ENCODE data around the gene TMCO5A.

Gene TMCO5A

DNA sequence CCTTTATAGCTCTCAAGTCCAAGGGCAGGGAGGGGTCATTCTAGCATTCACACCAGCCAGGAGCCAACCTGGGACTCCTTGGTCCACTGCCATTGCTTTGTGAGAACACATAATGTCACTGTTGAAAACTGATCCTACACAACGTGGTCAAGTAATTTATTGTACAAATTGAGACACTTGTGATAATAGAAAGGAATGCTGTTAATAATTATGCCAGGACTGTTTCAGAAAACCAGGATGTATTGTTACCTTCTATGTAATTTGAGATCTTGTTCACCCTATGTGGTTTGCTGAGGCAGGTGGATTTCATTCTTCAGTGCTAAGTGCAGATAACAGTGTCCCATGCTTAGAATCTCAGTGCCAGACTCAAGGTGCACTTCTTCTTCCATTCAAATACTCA lies 33.3 kb downstream of the TMCO5A start:
- Histone ChIP-seq H3K27me3 (ENCODE audit: insufficient read depth, poor library complexity, severe bottlenecking) (no peaks in the 10 kb centered on the region), H3K27ac (replicated peaks) (no peak overlapping the region), H3K4me3 (replicated peaks; ENCODE audit: insufficient read depth, low read length) (no peak overlapping the region)
- TF ChIP-seq, protein P1, sequence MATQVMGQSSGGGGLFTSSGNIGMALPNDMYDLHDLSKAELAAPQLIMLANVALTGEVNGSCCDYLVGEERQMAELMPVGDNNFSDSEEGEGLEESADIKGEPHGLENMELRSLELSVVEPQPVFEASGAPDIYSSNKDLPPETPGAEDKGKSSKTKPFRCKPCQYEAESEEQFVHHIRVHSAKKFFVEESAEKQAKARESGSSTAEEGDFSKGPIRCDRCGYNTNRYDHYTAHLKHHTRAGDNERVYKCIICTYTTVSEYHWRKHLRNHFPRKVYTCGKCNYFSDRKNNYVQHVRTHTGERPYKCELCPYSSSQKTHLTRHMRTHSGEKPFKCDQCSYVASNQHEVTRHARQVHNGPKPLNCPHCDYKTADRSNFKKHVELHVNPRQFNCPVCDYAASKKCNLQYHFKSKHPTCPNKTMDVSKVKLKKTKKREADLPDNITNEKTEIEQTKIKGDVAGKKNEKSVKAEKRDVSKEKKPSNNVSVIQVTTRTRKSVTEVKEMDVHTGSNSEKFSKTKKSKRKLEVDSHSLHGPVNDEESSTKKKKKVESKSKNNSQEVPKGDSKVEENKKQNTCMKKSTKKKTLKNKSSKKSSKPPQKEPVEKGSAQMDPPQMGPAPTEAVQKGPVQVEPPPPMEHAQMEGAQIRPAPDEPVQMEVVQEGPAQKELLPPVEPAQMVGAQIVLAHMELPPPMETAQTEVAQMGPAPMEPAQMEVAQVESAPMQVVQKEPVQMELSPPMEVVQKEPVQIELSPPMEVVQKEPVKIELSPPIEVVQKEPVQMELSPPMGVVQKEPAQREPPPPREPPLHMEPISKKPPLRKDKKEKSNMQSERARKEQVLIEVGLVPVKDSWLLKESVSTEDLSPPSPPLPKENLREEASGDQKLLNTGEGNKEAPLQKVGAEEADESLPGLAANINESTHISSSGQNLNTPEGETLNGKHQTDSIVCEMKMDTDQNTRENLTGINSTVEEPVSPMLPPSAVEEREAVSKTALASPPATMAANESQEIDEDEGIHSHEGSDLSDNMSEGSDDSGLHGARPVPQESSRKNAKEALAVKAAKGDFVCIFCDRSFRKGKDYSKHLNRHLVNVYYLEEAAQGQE (IDR thresholded peaks at IDR 0.05; ENCODE audit: insufficient replicate concordance, low read depth): no peak
- TF ChIP-seq GABPA (IDR thresholded peaks at IDR 0.05; ENCODE audit: low read depth) (no peak), POLR2AphosphoS5 (IDR thresholded peaks at IDR 0.05; ENCODE audit: low read depth) (no peak), SPI1 (IDR thresholded peaks at IDR 0.05; ENCODE audit: borderline replicate concordance, low read depth) (no peak)
- TF ChIP-seq, protein P2, sequence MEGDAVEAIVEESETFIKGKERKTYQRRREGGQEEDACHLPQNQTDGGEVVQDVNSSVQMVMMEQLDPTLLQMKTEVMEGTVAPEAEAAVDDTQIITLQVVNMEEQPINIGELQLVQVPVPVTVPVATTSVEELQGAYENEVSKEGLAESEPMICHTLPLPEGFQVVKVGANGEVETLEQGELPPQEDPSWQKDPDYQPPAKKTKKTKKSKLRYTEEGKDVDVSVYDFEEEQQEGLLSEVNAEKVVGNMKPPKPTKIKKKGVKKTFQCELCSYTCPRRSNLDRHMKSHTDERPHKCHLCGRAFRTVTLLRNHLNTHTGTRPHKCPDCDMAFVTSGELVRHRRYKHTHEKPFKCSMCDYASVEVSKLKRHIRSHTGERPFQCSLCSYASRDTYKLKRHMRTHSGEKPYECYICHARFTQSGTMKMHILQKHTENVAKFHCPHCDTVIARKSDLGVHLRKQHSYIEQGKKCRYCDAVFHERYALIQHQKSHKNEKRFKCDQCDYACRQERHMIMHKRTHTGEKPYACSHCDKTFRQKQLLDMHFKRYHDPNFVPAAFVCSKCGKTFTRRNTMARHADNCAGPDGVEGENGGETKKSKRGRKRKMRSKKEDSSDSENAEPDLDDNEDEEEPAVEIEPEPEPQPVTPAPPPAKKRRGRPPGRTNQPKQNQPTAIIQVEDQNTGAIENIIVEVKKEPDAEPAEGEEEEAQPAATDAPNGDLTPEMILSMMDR (IDR thresholded peaks at IDR 0.05; ENCODE audit: insufficient read depth, low read length): no peak
- DNase-seq (ENCODE audit: low read depth in 1 of 2, low spot score in 1 of 2): no peak

DNA sequence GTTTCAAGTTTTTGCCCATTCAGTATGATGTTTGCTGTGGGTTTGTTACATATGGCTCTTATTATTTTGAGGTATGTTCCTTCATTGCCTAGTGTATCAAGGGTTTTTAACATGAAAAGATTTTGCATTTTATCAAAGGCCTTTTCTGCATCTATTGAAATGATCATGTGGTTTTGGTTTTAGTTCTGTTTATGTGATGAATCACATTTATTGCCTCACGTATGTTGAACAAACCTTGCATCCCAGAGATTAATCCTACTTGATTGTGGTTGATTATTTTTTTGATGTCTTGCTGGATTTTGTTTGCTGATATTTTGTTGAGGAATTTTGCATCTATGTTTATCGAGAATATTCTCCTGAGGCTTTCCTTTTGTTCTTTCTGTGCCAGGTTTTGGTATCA lies 39.4 kb downstream of the TMCO5A start:
- Histone ChIP-seq H3K4me3 (replicated peaks; ENCODE audit: insufficient read depth, low read length) (no peak overlapping the region), H3K27ac (replicated peaks) (no peak overlapping the region), H3K27me3 (ENCODE audit: insufficient read depth, poor library complexity, severe bottlenecking) (peaks cover 4% of the 10 kb centered on the region)
- DNase-seq (ENCODE audit: low read depth in 1 of 2, low spot score in 1 of 2): no peak
- TF ChIP-seq SPI1 (IDR thresholded peaks at IDR 0.05; ENCODE audit: borderline replicate concordance, low read depth) (no peak), GABPA (IDR thresholded peaks at IDR 0.05; ENCODE audit: low read depth) (no peak), POLR2AphosphoS5 (IDR thresholded peaks at IDR 0.05; ENCODE audit: low read depth) (no peak)
- TF ChIP-seq, protein P2 (IDR thresholded peaks at IDR 0.05; ENCODE audit: insufficient read depth, low read length): no peak
- TF ChIP-seq, protein P1 (IDR thresholded peaks at IDR 0.05; ENCODE audit: insufficient replicate concordance, low read depth): no peak

DNA sequence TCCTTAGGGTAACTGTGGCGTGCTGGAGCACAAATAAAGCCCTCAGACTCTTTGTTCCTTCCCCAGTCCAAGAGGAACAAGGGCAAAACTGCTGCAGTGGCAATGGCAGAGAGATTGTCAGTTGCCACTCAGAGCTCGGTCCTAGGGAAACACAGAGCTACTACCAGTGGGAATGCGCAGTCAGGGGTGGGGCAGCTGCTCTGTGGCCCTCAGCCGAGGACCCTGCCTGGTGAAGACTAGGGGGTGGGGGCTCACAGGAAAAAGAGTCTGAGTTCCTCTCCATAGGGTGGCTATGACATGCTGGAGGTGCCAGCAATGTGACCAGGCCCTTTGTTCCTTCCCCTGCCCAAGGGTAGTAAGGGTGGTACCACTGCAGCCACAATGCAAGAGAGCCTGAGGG lies 43.8 kb downstream of the TMCO5A start:
- no peak for TF ChIP-seq POLR2AphosphoS5 (IDR thresholded peaks at IDR 0.05; ENCODE audit: low read depth)
- TF ChIP-seq, protein P1 (IDR thresholded peaks at IDR 0.05; ENCODE audit: insufficient replicate concordance, low read depth): no peak
- TF ChIP-seq GABPA (IDR thresholded peaks at IDR 0.05; ENCODE audit: low read depth): no peak
- TF ChIP-seq SPI1 (IDR thresholded peaks at IDR 0.05; ENCODE audit: borderline replicate concordance, low read depth): no peak
- TF ChIP-seq, protein P2 (IDR thresholded peaks at IDR 0.05; ENCODE audit: insufficient read depth, low read length): no peak
- no peak overlapping the region for H3K27ac ChIP-seq (replicated peaks)
- no peak overlapping the region for H3K4me3 ChIP-seq (replicated peaks; ENCODE audit: insufficient read depth, low read length)
- H3K27me3 ChIP-seq (ENCODE audit: insufficient read depth, poor library complexity, severe bottlenecking): peaks cover 4% of the 10 kb centered on the region
- DNase-seq (ENCODE audit: low read depth in 1 of 2, low spot score in 1 of 2): no peak
